ENCODE data around the gene SEMA5B.
A peak's percentile ranks its signal among the peaks of the same experiment; 100 is the strongest.

Gene SEMA5B

GRCh38 chr3:122992133-122992532 lies 35.4 kb downstream of the SEMA5B start:
- no peak for ATAC-seq

- ATAC-seq: no peak
Measured at GRCh38 chr3:122991236-122991985, 36.2 kb downstream of the SEMA5B start.

GRCh38 chr3:122989856-122990575 lies 37.5 kb downstream of the SEMA5B start:
- ATAC-seq: no peak

- no peak for ATAC-seq
Measured at GRCh38 chr3:122988508-122988907, 39.1 kb downstream of the SEMA5B start.

GRCh38 chr3:122987736-122988319 lies 39.7 kb downstream of the SEMA5B start:
- ATAC-seq: no peak

- no peak for ATAC-seq
Measured at GRCh38 chr3:122987231-122987630, 40.3 kb downstream of the SEMA5B start.

- no peak for ATAC-seq
Measured at GRCh38 chr3:122986693-122987179, 40.8 kb downstream of the SEMA5B start.

- ATAC-seq: no peak
Measured at GRCh38 chr3:122985539-122985938, 42.0 kb downstream of the SEMA5B start.

- ATAC-seq: no peak
Measured at GRCh38 chr3:122984650-122985049, 42.9 kb downstream of the SEMA5B start.

GRCh38 chr3:122984007-122984406 lies 43.6 kb downstream of the SEMA5B start:
- no peak for ATAC-seq

- no peak for ATAC-seq
Measured at GRCh38 chr3:122982216-122983185, 45.1 kb downstream of the SEMA5B start.

- ATAC-seq: no peak
Measured at GRCh38 chr3:122979211-122979610, 48.4 kb downstream of the SEMA5B start.

- no peak for ATAC-seq
Measured at GRCh38 chr3:122978569-122978968, 49.0 kb downstream of the SEMA5B start.

- no peak for ATAC-seq
Measured at GRCh38 chr3:122977746-122978466, 49.7 kb downstream of the SEMA5B start.

- peak in 1 of 2 donors; percentile 36 for ATAC-seq
Measured at GRCh38 chr3:122975924-122976293, 51.7 kb downstream of the SEMA5B start.

GRCh38 chr3:122975163-122975923 lies 52.2 kb downstream of the SEMA5B start:
- ATAC-seq: peak; percentile 37 to 62

GRCh38 chr3:122974764-122975162 lies 52.8 kb downstream of the SEMA5B start:
- no peak for ATAC-seq

- no peak for ATAC-seq
Measured at GRCh38 chr3:122973893-122974615, 53.5 kb downstream of the SEMA5B start.

- no peak for ATAC-seq
Measured at GRCh38 chr3:122972141-122972540, 55.4 kb downstream of the SEMA5B start.
